B cell (primary cell): ENCODE measurements around the gene ASGR2.
"Not testable (repeated sequence)": the region's sequence is repeated elsewhere in the genome, so short reads cannot be mapped to it uniquely, and the experiment has no call there.

Experiments used
- EZH2 ChIP-seq: IDR thresholded peaks from 2 replicates; pipeline ENCODE4 v1.6.1; 2012; ENCODE audit warnings: borderline replicate concordance, low read depth, mild to moderate bottlenecking, moderate library complexity, low read length; ENCODE audit not compliant: insufficient read depth, poor library complexity, severe bottlenecking
- TF ChIP-seq, protein P1 (sequence below): fragments of 200-600 bp; IDR thresholded peaks from one replicate; pipeline ENCODE4 v1.8.0; 2022; ENCODE audit warnings: antibody characterized with exemption, mild to moderate bottlenecking

DNA sequence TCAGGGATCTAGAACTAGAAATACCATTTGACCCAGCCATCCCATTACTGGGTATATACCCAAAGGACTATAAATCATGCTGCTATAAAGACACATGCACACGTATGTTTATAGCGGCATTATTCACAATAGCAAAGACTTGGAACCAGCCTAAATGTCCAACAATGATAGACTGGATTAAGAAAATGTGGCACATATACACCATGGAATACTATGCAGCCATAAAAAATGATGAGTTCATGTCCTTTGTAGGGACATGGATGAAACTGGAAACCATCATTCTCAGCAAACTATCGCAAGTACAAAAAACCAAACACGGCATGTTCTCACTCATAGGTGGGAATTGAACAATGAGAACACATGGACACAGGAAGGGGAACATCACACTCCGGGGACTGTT, 12.9 kb upstream of the ASGR2 start:
- TF ChIP-seq, protein P1, sequence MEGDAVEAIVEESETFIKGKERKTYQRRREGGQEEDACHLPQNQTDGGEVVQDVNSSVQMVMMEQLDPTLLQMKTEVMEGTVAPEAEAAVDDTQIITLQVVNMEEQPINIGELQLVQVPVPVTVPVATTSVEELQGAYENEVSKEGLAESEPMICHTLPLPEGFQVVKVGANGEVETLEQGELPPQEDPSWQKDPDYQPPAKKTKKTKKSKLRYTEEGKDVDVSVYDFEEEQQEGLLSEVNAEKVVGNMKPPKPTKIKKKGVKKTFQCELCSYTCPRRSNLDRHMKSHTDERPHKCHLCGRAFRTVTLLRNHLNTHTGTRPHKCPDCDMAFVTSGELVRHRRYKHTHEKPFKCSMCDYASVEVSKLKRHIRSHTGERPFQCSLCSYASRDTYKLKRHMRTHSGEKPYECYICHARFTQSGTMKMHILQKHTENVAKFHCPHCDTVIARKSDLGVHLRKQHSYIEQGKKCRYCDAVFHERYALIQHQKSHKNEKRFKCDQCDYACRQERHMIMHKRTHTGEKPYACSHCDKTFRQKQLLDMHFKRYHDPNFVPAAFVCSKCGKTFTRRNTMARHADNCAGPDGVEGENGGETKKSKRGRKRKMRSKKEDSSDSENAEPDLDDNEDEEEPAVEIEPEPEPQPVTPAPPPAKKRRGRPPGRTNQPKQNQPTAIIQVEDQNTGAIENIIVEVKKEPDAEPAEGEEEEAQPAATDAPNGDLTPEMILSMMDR, result not testable (repeated sequence)
- not testable (repeated sequence) for TF ChIP-seq EZH2
